HG03571 (cell line): ENCODE results near the gene NTRK1.

Source experiments
- ATAC-seq: cut with Tn5 transposase; IDR thresholded peaks from one replicate; pipeline ENCODE4 v1.9.1; 2021; ENCODE audit not compliant: unreplicated experiment

Gene NTRK1

GRCh38 chr1:156895927-156896326, 35.3 kb downstream of the NTRK1 start:
- no peak for ATAC-seq

- ATAC-seq: no peak
Measured at GRCh38 chr1:156896490-156897033, 35.9 kb downstream of the NTRK1 start.

GRCh38 chr1:156897078-156897825, 36.6 kb downstream of the NTRK1 start:
- no peak for ATAC-seq

GRCh38 chr1:156898161-156898566, 37.5 kb downstream of the NTRK1 start:
- ATAC-seq: no peak

GRCh38 chr1:156898971-156899664, 38.5 kb downstream of the NTRK1 start:
- ATAC-seq: no peak

GRCh38 chr1:156899956-156900718, 39.5 kb downstream of the NTRK1 start:
- no peak for ATAC-seq

GRCh38 chr1:156900896-156901589, 40.4 kb downstream of the NTRK1 start:
- no peak for ATAC-seq

GRCh38 chr1:156901590-156901900, 40.9 kb downstream of the NTRK1 start:
- no peak for ATAC-seq

GRCh38 chr1:156901966-156902915, 41.6 kb downstream of the NTRK1 start:
- no peak for ATAC-seq

- ATAC-seq: no peak
Measured at GRCh38 chr1:156903328-156904091, 42.8 kb downstream of the NTRK1 start.

- ATAC-seq: no peak
Measured at GRCh38 chr1:156904187-156904959, 43.7 kb downstream of the NTRK1 start.

GRCh38 chr1:156905176-156905575, 44.5 kb downstream of the NTRK1 start:
- ATAC-seq: no peak

- no peak for ATAC-seq
Measured at GRCh38 chr1:156905651-156906050, 45.0 kb downstream of the NTRK1 start.

GRCh38 chr1:156906206-156906906, 45.7 kb downstream of the NTRK1 start:
- no peak for ATAC-seq

GRCh38 chr1:156908541-156908940, 47.9 kb downstream of the NTRK1 start:
- no peak for ATAC-seq

- no peak for ATAC-seq
Measured at GRCh38 chr1:156908955-156909354, 48.3 kb downstream of the NTRK1 start.

- no peak for ATAC-seq
Measured at GRCh38 chr1:156909671-156910070, 49.0 kb downstream of the NTRK1 start.

- no peak for ATAC-seq
Measured at GRCh38 chr1:156910309-156910782, 49.7 kb downstream of the NTRK1 start.
